Esophagus mucosa (tissue), 1 donor: ENCODE data around the gene MST1. TPM values are rescaled to one million over a fixed set of nuclear protein-coding genes. Genes with fewer than 3 reads are reported as not detected.

ENCODE experiments used
- ATAC-seq: fragments of 200-7000 bp; cut with Tn5 transposase; one replicate; pipeline ENCODE4 v1.9.1; 2020
- total RNA-seq: library from RNA; stranded (reverse); gene quantifications from one replicate; pipeline ENCODE4 v1.2.4, GENCODE V29; 2023
- donor health status: DM: yes; HTN: yes; CAD: no.

MST1 gene
- total RNA-seq, 1 donor from 2014 or later: 7.6 TPM

- ATAC-seq: no peak
Observed at GRCh38 chr3:49655731-49656285, 33.5 kb downstream of the MST1 start.

- ATAC-seq: peak; percentile 17
Observed at GRCh38 chr3:49654955-49655556, 34.2 kb downstream of the MST1 start.

- ATAC-seq: no peak
Observed at GRCh38 chr3:49654176-49654825, 35.0 kb downstream of the MST1 start.

- no peak for ATAC-seq
Observed at GRCh38 chr3:49653621-49654020, 35.7 kb downstream of the MST1 start.

GRCh38 chr3:49652903-49653415 lies 36.3 kb downstream of the MST1 start:
- ATAC-seq: no peak

- no peak for ATAC-seq
Observed at GRCh38 chr3:49652218-49652902, 36.9 kb downstream of the MST1 start.

GRCh38 chr3:49650637-49651036 lies 38.6 kb downstream of the MST1 start:
- ATAC-seq: no peak

GRCh38 chr3:49650177-49650576 lies 39.1 kb downstream of the MST1 start:
- no peak for ATAC-seq

GRCh38 chr3:49649576-49649975 lies 39.7 kb downstream of the MST1 start:
- no peak for ATAC-seq

GRCh38 chr3:49648354-49649019 lies 40.8 kb downstream of the MST1 start:
- ATAC-seq: no peak

GRCh38 chr3:49647741-49648140 lies 41.5 kb downstream of the MST1 start:
- ATAC-seq: no peak

GRCh38 chr3:49646236-49646635 lies 43.0 kb downstream of the MST1 start:
- no peak for ATAC-seq

- ATAC-seq: no peak
Observed at GRCh38 chr3:49644684-49645083, 44.6 kb downstream of the MST1 start.

GRCh38 chr3:49642708-49643145 lies 46.5 kb downstream of the MST1 start:
- no peak for ATAC-seq

GRCh38 chr3:49641921-49642707 lies 47.2 kb downstream of the MST1 start:
- ATAC-seq: no peak

GRCh38 chr3:49641292-49641691 lies 48.0 kb downstream of the MST1 start:
- no peak for ATAC-seq

- ATAC-seq: no peak
Observed at GRCh38 chr3:49639551-49639950, 49.7 kb downstream of the MST1 start.

GRCh38 chr3:49638445-49638844 lies 50.8 kb downstream of the MST1 start:
- peak; percentile 81 for ATAC-seq

GRCh38 chr3:49636883-49637609 lies 52.2 kb downstream of the MST1 start:
- peak; percentile 50 for ATAC-seq

GRCh38 chr3:49634736-49635135 lies 54.5 kb downstream of the MST1 start:
- ATAC-seq: no peak
